ENCODE measurements around the gene PTP4A1. TPM values are rescaled to one million over a fixed set of nuclear protein-coding genes. Genes with fewer than 3 reads are reported as not detected.
"Not testable (repeated sequence)": the region's sequence is repeated elsewhere in the genome, so short reads cannot be mapped to it uniquely, and the experiment has no call there.

The PTP4A1 gene
- 274 and 284 TPM in 2 replicates for total RNA-seq (2014; rRNA removed; shearing (Covaris generic))
- polyA plus RNA-seq (2015; cell fraction: cytosol; rRNA removed) = 214 and 267 TPM in 2 replicates
- polyA plus RNA-seq (2015; cell fraction: nucleus; rRNA removed) = 170 and 174 TPM in 2 replicates

- in situ Hi-C loops (cut with HindIII; ENCODE audit: low pct_unique_long_range_greater_than_20kb, low sequenced_read_pairs) = no loop called here
- peak; percentile 96 for DNase-seq (ENCODE audit: low read depth, low spot score)
Measured at GRCh38 chr6:63572044-63572746, at the start of gene PTP4A1, which contains the start of gene LOC128125822. PTP4A1 (plus strand) TSS chr6:63572480; CDS start chr6:63576881, 4,401 bp downstream. LOC128125822 (plus strand) TSS chr6:63572480.

- in situ Hi-C loops (cut with HindIII; ENCODE audit: low pct_unique_long_range_greater_than_20kb, low sequenced_read_pairs); DNase-seq (ENCODE audit: low read depth, low spot score): not testable (repeated sequence)
Measured at GRCh38 chr6:63522911-63523287, 49.4 kb upstream of the PTP4A1 start.

GRCh38 chr6:63523630-63524029 lies 48.6 kb upstream of the PTP4A1 start:
- DNase-seq (ENCODE audit: low read depth, low spot score) = no peak
- in situ Hi-C loops (cut with HindIII; ENCODE audit: low pct_unique_long_range_greater_than_20kb, low sequenced_read_pairs) = no loop called here

- no peak for DNase-seq (ENCODE audit: low read depth, low spot score)
Measured at GRCh38 chr6:63525186-63525878, 46.9 kb upstream of the PTP4A1 start.

GRCh38 chr6:63526931-63527330 lies 45.3 kb upstream of the PTP4A1 start:
- in situ Hi-C loops (cut with HindIII; ENCODE audit: low pct_unique_long_range_greater_than_20kb, low sequenced_read_pairs) = no loop called here

More at GRCh38 chr6:63525186-63525878, 46.9 kb upstream of the PTP4A1 start:
- in situ Hi-C loops (cut with HindIII; ENCODE audit: low pct_unique_long_range_greater_than_20kb, low sequenced_read_pairs) = no loop called here

GRCh38 chr6:63527658-63528514 lies 44.4 kb upstream of the PTP4A1 start:
- peak; percentile 98 for DNase-seq (ENCODE audit: low read depth, low spot score)
- in situ Hi-C loops (cut with HindIII; ENCODE audit: low pct_unique_long_range_greater_than_20kb, low sequenced_read_pairs) = no loop called here

More at GRCh38 chr6:63526931-63527330, 45.3 kb upstream of the PTP4A1 start:
- DNase-seq (ENCODE audit: low read depth, low spot score) = no peak

- in situ Hi-C loops (cut with HindIII; ENCODE audit: low pct_unique_long_range_greater_than_20kb, low sequenced_read_pairs) = no loop called here
Measured at GRCh38 chr6:63529498-63529897, 42.8 kb upstream of the PTP4A1 start.

GRCh38 chr6:63530182-63530581 lies 42.1 kb upstream of the PTP4A1 start:
- in situ Hi-C loops (cut with HindIII; ENCODE audit: low pct_unique_long_range_greater_than_20kb, low sequenced_read_pairs) = no loop called here

More at GRCh38 chr6:63529498-63529897, 42.8 kb upstream of the PTP4A1 start:
- DNase-seq (ENCODE audit: low read depth, low spot score) = no peak

GRCh38 chr6:63530991-63531390 lies 41.3 kb upstream of the PTP4A1 start:
- in situ Hi-C loops (cut with HindIII; ENCODE audit: low pct_unique_long_range_greater_than_20kb, low sequenced_read_pairs) = no loop called here
- peak; percentile 76 for DNase-seq (ENCODE audit: low read depth, low spot score)

More at GRCh38 chr6:63530182-63530581, 42.1 kb upstream of the PTP4A1 start:
- peak; percentile 31 for DNase-seq (ENCODE audit: low read depth, low spot score)

- in situ Hi-C loops (cut with HindIII; ENCODE audit: low pct_unique_long_range_greater_than_20kb, low sequenced_read_pairs) = no loop called here
- no peak for DNase-seq (ENCODE audit: low read depth, low spot score)
Measured at GRCh38 chr6:63533026-63533425, 39.3 kb upstream of the PTP4A1 start.

- in situ Hi-C loops (cut with HindIII; ENCODE audit: low pct_unique_long_range_greater_than_20kb, low sequenced_read_pairs) = no loop called here
- DNase-seq (ENCODE audit: low read depth, low spot score) = no peak
Measured at GRCh38 chr6:63533952-63534351, 38.3 kb upstream of the PTP4A1 start.

- DNase-seq (ENCODE audit: low read depth, low spot score) = no peak
- in situ Hi-C loops (cut with HindIII; ENCODE audit: low pct_unique_long_range_greater_than_20kb, low sequenced_read_pairs) = no loop called here
Measured at GRCh38 chr6:63537201-63537958, 34.9 kb upstream of the PTP4A1 start.

- in situ Hi-C loops (cut with HindIII; ENCODE audit: low pct_unique_long_range_greater_than_20kb, low sequenced_read_pairs) = no loop called here
- DNase-seq (ENCODE audit: low read depth, low spot score) = no peak
Measured at GRCh38 chr6:63537959-63538300, 34.4 kb upstream of the PTP4A1 start.

- in situ Hi-C loops (cut with HindIII; ENCODE audit: low pct_unique_long_range_greater_than_20kb, low sequenced_read_pairs) = no loop called here
Measured at GRCh38 chr6:63538550-63538949, 33.7 kb upstream of the PTP4A1 start.

GRCh38 chr6:63543001-63543400 lies 29.3 kb upstream of the PTP4A1 start:
- in situ Hi-C loops (cut with HindIII; ENCODE audit: low pct_unique_long_range_greater_than_20kb, low sequenced_read_pairs) = no loop called here
- peak; percentile 90 for DNase-seq (ENCODE audit: low read depth, low spot score)

More at GRCh38 chr6:63538550-63538949, 33.7 kb upstream of the PTP4A1 start:
- no peak for DNase-seq (ENCODE audit: low read depth, low spot score)

- in situ Hi-C loops (cut with HindIII; ENCODE audit: low pct_unique_long_range_greater_than_20kb, low sequenced_read_pairs) = no loop called here
- DNase-seq (ENCODE audit: low read depth, low spot score) = peak; percentile 62
Measured at GRCh38 chr6:63543982-63544381, 28.3 kb upstream of the PTP4A1 start.

- in situ Hi-C loops (cut with HindIII; ENCODE audit: low pct_unique_long_range_greater_than_20kb, low sequenced_read_pairs) = no loop called here
- DNase-seq (ENCODE audit: low read depth, low spot score) = no peak
Measured at GRCh38 chr6:63546236-63546635, 26.0 kb upstream of the PTP4A1 start.

Data from SK-MEL-5 (cell line).